Immature natural killer cell (primary cell): ENCODE measurements around the gene KRTAP12-4. TPM values are rescaled to one million over a fixed set of nuclear protein-coding genes. Genes with fewer than 3 reads are reported as not detected.
"Not testable (repeated sequence)": the region's sequence is repeated elsewhere in the genome, so short reads cannot be mapped to it uniquely, and the experiment has no call there.

Experiments
- DNase-seq, 3 donors: peaks; one replicate each; pipeline ENCODE4 v3.0.0; 2022; ENCODE audit warnings: mixed read lengths in 1 of 3
- H3K27ac Mint-ChIP-seq, 6 donors: one replicate each; pipeline ENCODE4 v1.8.0; 2020; ENCODE audit warnings: mixed read lengths in 6 of 6, mild to moderate bottlenecking in 5 of 6, inconsistent platforms in 4 of 6, moderate library complexity in 3 of 6
- H3K27me3 Mint-ChIP-seq, 3 donors: one replicate each; pipeline ENCODE4 v1.8.0; 2020 to 2021; ENCODE audit warnings: low read depth in 3 of 3, mild to moderate bottlenecking in 3 of 3, mixed read lengths in 3 of 3, moderate library complexity in 3 of 3, inconsistent platforms in 1 of 3
- H3K36me3 Mint-ChIP-seq, 3 donors: one replicate each; pipeline ENCODE4 v1.8.0; 2020; ENCODE audit warnings: mixed read lengths in 3 of 3, inconsistent platforms in 2 of 3, mild to moderate bottlenecking in 2 of 3
- H3K4me1 Mint-ChIP-seq, 2 donors: one replicate each; pipeline ENCODE4 v1.8.0; 2020; ENCODE audit warnings: inconsistent platforms in 2 of 2, mild to moderate bottlenecking in 2 of 2, mixed read lengths in 2 of 2, moderate library complexity in 1 of 2
- H3K4me3 Mint-ChIP-seq, 5 donors: one replicate each; pipeline ENCODE4 v1.8.0; 2020; ENCODE audit warnings: mild to moderate bottlenecking in 5 of 5, mixed read lengths in 5 of 5, inconsistent platforms in 3 of 5, moderate library complexity in 3 of 5
- H3K9me3 Mint-ChIP-seq, 6 donors: one replicate each; pipeline ENCODE4 v1.8.0; 2020; ENCODE audit warnings: mild to moderate bottlenecking in 6 of 6, mixed read lengths in 6 of 6, inconsistent platforms in 4 of 6, moderate library complexity in 3 of 6
- polyA plus RNA-seq, 3 donors: library from polyadenylated mRNA; unstranded; fragments of 300-500 nt; fragmentation: Illumina TruSeq; gene quantifications; one replicate each; pipeline ENCODE4 v1.2.3, GENCODE V29; 2021

The KRTAP12-4 gene
- polyA plus RNA-seq, 3 donors from 2014 or later: not detected

DNA sequence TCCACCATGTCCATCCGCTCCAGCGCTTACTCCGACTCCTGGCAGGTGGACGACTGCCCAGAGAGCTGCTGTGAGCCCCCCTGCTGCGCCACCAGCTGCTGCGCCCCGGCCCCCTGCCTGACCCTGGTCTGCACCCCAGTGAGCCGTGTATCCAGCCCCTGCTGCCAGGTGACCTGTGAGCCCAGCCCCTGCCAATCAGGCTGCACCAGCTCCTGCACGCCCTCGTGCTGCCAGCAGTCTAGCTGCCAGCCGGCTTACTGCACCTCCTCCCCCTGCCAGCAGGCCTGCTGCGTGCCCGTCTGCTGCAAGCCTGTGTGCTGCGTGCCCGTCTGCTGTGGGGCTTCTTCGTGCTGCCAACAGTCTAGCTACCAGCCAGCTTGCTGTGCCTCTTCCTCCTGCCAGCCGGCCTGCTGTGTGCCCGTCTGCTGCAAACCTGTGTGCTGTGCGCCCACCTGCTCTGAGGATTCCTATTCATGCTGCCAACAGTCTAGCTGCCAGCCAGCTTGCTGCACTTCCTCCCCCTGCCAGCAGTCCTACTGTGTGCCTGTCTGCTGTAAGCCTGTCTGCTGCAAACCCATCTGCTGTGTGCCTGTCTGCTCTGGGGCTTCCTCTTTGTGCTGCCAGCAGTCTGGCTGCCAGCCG lies 27.2 kb downstream of the KRTAP12-4 start:
- Mint-ChIP-seq H3K4me3 (peak overlapping the region; percentile 38 to 70 (median 64)), H3K27me3 (peaks cover 2 to 10% (median 6%) of the 10 kb centered on the region in 3 donors), H3K36me3 (peaks cover 29 to 40% (median 34%) of the 10 kb centered on the region in 3 donors), H3K27ac (peak overlapping the region; percentile 39 to 92 (median 58)), H3K4me1 (peaks cover 57 to 68% of the 10 kb centered on the region in 2 donors), H3K9me3 (peaks cover 25 to 51% (median 45%) of the 10 kb centered on the region in 6 donors)
- not testable (repeated sequence) for DNase-seq

DNA sequence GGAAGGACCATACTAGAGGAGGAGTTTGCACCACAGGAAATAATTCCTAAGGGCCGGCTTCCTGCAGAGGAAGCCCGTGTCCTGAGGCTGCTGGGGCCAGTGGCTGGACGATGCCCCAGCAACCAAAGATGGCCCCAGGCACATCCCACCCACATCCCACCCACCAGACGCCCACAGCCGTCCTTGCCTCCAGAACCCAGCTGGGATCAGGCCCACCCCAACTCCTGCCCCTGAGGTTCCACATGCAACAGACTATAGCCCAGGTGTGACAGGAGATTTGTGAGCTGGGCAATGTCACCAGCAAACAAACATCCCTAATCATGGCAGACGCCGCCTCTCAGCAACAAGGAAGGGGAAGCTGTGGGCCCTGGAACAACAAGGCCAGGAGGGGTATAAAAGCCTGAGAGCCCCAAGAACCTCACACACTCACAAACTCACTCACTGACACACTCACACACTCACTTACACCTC lies 27.8 kb downstream of the KRTAP12-4 start, which contains the start of gene KRTAP10-9:
Gene KRTAP10-9 (plus strand): TSS at position 421 of the 471 bp plus-strand sequence. CDS start 79 bp downstream, outside the sequence.
- Mint-ChIP-seq H3K4me1 (peaks cover 57 to 70% of the 10 kb centered on the region in 2 donors), H3K4me3 (peak within 1 kb of the TSS; percentile 51 to 78 (median 68)), H3K9me3 (peaks cover 19 to 45% (median 39%) of the 10 kb centered on the region in 6 donors), H3K36me3 (peaks cover 23 to 36% (median 28%) of the 10 kb centered on the region in 3 donors), H3K27me3 (peaks cover 2 to 10% (median 6%) of the 10 kb centered on the region in 3 donors), H3K27ac (peak within 1 kb of the TSS; percentile 56 to 92 (median 82))
- no peak for DNase-seq

DNA sequence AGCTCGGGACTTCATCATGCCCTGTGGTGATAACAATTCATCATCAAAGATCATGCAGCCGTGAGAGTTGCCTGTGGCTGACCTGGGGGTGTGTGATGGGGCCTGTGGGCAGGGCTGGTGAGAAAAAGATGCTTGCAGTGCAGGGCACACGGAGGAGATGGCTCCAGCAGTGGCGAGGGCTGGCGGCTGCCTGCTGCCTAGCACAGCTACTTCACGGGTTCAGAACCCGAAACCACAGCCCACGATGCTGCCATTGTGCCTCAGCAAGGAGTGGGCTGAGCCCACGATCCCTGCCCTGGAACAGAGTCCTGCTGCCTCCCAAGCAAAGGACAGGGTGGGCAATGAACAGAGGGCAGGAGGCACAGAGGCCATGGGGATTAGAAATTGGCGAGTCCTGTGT lies 28.2 kb downstream of the KRTAP12-4 start:
- peaks cover 18 to 41% (median 36%) of the 10 kb centered on the region in 6 donors for H3K9me3 Mint-ChIP-seq
- peaks cover 2 to 9% (median 6%) of the 10 kb centered on the region in 3 donors for H3K27me3 Mint-ChIP-seq
- H3K36me3 Mint-ChIP-seq: peaks cover 19 to 32% (median 25%) of the 10 kb centered on the region in 3 donors
- peak; percentile 71 to 84 (median 71) for DNase-seq
- H3K27ac Mint-ChIP-seq: peak overlapping the region; percentile 56 to 92 (median 82)
- peaks cover 57 to 69% of the 10 kb centered on the region in 2 donors for H3K4me1 Mint-ChIP-seq
- peak overlapping the region; percentile 51 to 78 (median 68) for H3K4me3 Mint-ChIP-seq

DNA sequence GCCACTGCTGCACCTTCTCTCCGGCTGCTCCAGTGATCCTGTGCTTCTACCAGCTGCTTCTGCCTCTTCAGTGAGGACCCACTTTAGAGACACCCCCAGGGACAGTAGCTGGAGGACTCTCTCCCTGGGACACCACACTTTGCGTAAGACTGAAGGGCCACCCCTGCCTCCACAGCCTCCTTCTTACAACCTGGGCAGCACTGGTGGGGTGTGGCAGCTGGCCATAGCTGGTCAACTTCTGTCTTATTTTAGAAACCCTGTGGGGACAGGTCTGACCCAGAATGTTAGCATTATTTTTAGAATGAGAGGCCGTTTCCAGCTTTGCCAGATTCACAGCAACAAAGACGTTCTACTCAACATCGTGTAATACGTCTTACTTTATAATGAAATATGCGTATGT lies 28.7 kb downstream of the KRTAP12-4 start:
- H3K9me3 Mint-ChIP-seq: peaks cover 15 to 37% (median 31%) of the 10 kb centered on the region in 6 donors
- DNase-seq: no peak
- peaks cover 53 to 67% of the 10 kb centered on the region in 2 donors for H3K4me1 Mint-ChIP-seq
- H3K36me3 Mint-ChIP-seq: peaks cover 15 to 29% (median 20%) of the 10 kb centered on the region in 3 donors
- H3K4me3 Mint-ChIP-seq: peak overlapping the region; percentile 51 to 78 (median 68)
- peak overlapping the region; percentile 56 to 92 (median 82) for H3K27ac Mint-ChIP-seq
- H3K27me3 Mint-ChIP-seq: peaks cover 2 to 9% (median 7%) of the 10 kb centered on the region in 3 donors

GRCh38 chr21:44623575-44623974 lies 30.9 kb downstream of the KRTAP12-4 start:
- Mint-ChIP-seq H3K27me3 (peaks cover 2 to 8% (median 5%) of the 10 kb centered on the region in 3 donors), H3K9me3 (peaks cover 21 to 43% (median 37%) of the 10 kb centered on the region in 6 donors), H3K36me3 (peaks cover 24 to 40% (median 31%) of the 10 kb centered on the region in 3 donors), H3K27ac (no peak overlapping the region), H3K4me3 (no peak overlapping the region), H3K4me1 (peaks cover 57 to 64% of the 10 kb centered on the region in 2 donors)
- no peak for DNase-seq

GRCh38 chr21:44619886-44620285 lies 34.6 kb downstream of the KRTAP12-4 start:
- DNase-seq: no peak
- Mint-ChIP-seq H3K27me3 (peaks cover 2 to 8% (median 6%) of the 10 kb centered on the region in 3 donors), H3K27ac (peak overlapping the region; percentile 77 to 95 (median 94)), H3K9me3 (peaks cover 21 to 43% (median 36%) of the 10 kb centered on the region in 6 donors), H3K4me1 (peaks cover 42 to 50% of the 10 kb centered on the region in 2 donors), H3K36me3 (peaks cover 24 to 40% (median 31%) of the 10 kb centered on the region in 3 donors), H3K4me3 (peak overlapping the region in 4 of 5 donors; percentile 13 to 70 (median 35))

DNA sequence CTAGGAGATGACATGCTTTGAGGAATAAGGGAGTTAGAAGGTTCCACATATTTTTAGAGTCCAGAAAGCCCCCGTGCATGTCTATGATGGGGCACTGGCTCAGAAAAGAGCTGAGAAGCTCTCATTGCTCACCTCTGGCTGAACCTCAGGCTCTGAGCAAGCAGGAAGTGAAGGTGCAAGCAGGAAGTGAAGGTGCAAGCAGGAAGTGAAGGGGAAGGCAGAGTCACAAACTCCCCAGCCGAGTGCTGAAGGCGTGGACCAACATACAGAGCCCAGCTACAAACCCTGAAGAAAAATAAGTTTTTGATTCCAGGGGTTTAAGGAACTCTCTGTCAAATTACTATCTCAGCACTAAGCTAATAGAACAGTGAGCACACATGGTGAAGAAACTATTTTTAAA lies 35.5 kb downstream of the KRTAP12-4 start:
- Mint-ChIP-seq H3K4me1 (peaks cover 38 to 41% of the 10 kb centered on the region in 2 donors), H3K36me3 (peaks cover 21 to 33% (median 24%) of the 10 kb centered on the region in 3 donors), H3K27me3 (peaks cover 2 to 6% (median 6%) of the 10 kb centered on the region in 3 donors), H3K4me3 (peak overlapping the region; percentile 59 to 77 (median 73)), H3K9me3 (peaks cover 15 to 35% (median 27%) of the 10 kb centered on the region in 6 donors), H3K27ac (peak overlapping the region; percentile 77 to 95 (median 94))
- DNase-seq: peak; percentile 53 to 71 (median 58)

DNA sequence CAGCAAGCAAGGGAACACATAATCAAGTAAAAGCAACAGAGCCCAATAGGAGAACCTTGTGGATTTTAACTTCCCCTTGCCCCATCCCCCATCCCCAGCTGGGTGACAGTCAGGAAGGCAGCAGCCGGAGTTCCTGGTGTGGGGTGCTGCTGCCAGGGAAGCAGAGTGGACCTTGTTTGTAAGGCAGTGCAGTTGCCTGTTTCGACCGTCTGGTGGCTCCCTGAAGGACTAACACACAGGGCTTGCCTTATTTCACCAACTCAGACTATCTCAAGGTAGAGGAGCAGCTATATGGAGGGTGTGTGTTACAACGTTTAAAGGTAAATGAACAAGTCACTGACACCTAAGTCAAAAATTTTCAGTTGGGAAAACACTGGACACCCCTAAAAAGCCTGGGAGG lies 36.0 kb downstream of the KRTAP12-4 start:
- H3K4me3 Mint-ChIP-seq: peak overlapping the region; percentile 59 to 77 (median 73)
- H3K4me1 Mint-ChIP-seq: peaks cover 38 to 40% of the 10 kb centered on the region in 2 donors
- H3K27me3 Mint-ChIP-seq: peaks cover 2 to 6% (median 5%) of the 10 kb centered on the region in 3 donors
- peaks cover 11 to 31% (median 23%) of the 10 kb centered on the region in 6 donors for H3K9me3 Mint-ChIP-seq
- peaks cover 17 to 29% (median 21%) of the 10 kb centered on the region in 3 donors for H3K36me3 Mint-ChIP-seq
- peak overlapping the region; percentile 77 to 95 (median 94) for H3K27ac Mint-ChIP-seq
- DNase-seq: peak; percentile 12 to 41 (median 25)

DNA sequence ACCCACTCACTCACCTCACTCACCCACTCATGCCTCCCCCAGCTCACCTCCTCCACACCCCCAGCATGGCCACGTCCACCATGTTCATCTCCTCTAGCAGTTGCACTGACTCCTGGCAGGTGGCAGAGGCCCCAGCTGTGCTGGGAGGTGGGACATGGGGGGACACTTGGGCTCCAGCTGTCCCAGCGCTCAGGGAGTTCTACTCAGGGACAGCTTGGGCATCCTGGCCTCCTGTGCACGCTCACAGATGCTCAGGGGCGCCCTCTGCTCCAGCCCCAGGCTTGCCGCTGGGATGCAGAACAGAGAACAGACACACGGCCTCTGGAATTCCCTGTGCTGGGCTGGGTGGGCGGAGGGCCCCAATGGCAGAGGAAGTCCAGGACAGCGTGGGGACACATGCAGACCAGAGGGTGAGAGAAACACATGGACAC lies 37.4 kb downstream of the KRTAP12-4 start:
- Mint-ChIP-seq H3K27ac (peak overlapping the region in 1 of 6 donors; percentile 44), H3K27me3 (peaks cover 0 to 6% (median 3%) of the 10 kb centered on the region in 3 donors), H3K9me3 (peaks cover 7 to 20% (median 18%) of the 10 kb centered on the region in 6 donors), H3K36me3 (peaks cover 13 to 19% (median 19%) of the 10 kb centered on the region in 3 donors), H3K4me3 (no peak overlapping the region), H3K4me1 (peaks cover 36 to 43% of the 10 kb centered on the region in 2 donors)
- DNase-seq: no peak

DNA sequence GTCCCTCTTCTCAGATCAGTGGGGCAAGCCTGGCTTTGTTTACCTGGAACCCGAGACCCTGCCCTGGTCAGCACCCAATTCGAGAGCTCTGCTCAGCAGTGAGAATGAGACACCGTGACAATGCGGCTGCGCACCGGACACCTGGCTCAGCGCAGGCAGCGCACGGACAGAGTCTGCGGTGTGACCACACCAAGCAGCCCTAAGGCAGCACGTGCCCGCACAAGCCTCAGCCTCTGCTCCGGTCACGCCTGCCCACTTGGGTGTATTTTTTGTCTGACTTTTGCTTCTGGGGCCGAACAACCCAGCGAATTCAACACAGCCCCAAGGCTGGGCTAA lies 37.9 kb downstream of the KRTAP12-4 start:
- H3K9me3 Mint-ChIP-seq: peaks cover 7 to 21% (median 19%) of the 10 kb centered on the region in 6 donors
- H3K27ac Mint-ChIP-seq: no peak overlapping the region
- peaks cover 36 to 43% of the 10 kb centered on the region in 2 donors for H3K4me1 Mint-ChIP-seq
- H3K4me3 Mint-ChIP-seq: no peak overlapping the region
- H3K27me3 Mint-ChIP-seq: peaks cover 0 to 6% (median 6%) of the 10 kb centered on the region in 3 donors
- peaks cover 13 to 20% (median 19%) of the 10 kb centered on the region in 3 donors for H3K36me3 Mint-ChIP-seq
- no peak for DNase-seq

GRCh38 chr21:44615911-44616590 lies 38.4 kb downstream of the KRTAP12-4 start:
- Mint-ChIP-seq H3K27ac (no peak overlapping the region), H3K9me3 (peaks cover 12 to 25% (median 22%) of the 10 kb centered on the region in 6 donors), H3K4me3 (no peak overlapping the region), H3K27me3 (peaks cover 0 to 6% (median 6%) of the 10 kb centered on the region in 3 donors), H3K4me1 (peaks cover 36 to 43% of the 10 kb centered on the region in 2 donors), H3K36me3 (peaks cover 18 to 25% (median 19%) of the 10 kb centered on the region in 3 donors)
- DNase-seq: no peak

GRCh38 chr21:44615466-44615865 lies 39.0 kb downstream of the KRTAP12-4 start:
- Mint-ChIP-seq H3K4me1 (peaks cover 31 to 38% of the 10 kb centered on the region in 2 donors), H3K9me3 (peaks cover 17 to 27% (median 25%) of the 10 kb centered on the region in 6 donors), H3K27ac (no peak overlapping the region), H3K4me3 (no peak overlapping the region), H3K36me3 (peaks cover 14 to 25% (median 21%) of the 10 kb centered on the region in 3 donors), H3K27me3 (peaks cover 0 to 6% (median 2%) of the 10 kb centered on the region in 3 donors)
- DNase-seq: no peak

DNA sequence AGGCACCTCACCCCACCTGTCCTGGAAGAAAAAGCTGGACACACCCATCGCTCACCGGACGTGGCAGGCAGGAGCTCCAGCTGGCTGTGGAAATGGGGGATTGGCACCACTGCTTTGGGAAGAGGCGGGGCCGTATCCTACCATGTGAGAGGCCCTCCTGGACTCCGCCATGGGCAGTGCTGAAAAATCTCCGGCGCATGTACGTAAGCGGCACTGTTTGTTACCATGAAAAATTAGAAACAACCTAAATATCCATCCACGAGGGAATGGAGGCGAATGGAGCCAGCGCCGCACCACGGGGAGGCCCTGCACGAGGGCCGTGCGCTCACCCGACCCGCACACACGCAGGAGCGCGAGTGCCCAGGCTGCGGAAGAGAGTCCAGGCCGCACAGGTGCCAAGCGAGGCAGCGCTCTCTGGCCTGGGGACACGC lies 39.5 kb downstream of the KRTAP12-4 start:
- Mint-ChIP-seq H3K27me3 (peaks cover 0 to 6% (median 2%) of the 10 kb centered on the region in 3 donors), H3K9me3 (peaks cover 14 to 26% (median 24%) of the 10 kb centered on the region in 6 donors), H3K4me1 (peaks cover 28 to 34% of the 10 kb centered on the region in 2 donors), H3K4me3 (no peak overlapping the region), H3K27ac (peak overlapping the region in 1 of 6 donors; percentile 29), H3K36me3 (peaks cover 11 to 22% (median 19%) of the 10 kb centered on the region in 3 donors)
- DNase-seq: no peak
